Measurements from ENCODE around the gene FAM135A. TPM values are rescaled to one million over a fixed set of nuclear protein-coding genes. Genes with fewer than 3 reads are reported as not detected.

The FAM135A gene
- total and polyA plus RNA-seq, 2 of the 4 experiments (the other 2 are of a cell fraction): 2.2 to 7.9 TPM

DNA sequence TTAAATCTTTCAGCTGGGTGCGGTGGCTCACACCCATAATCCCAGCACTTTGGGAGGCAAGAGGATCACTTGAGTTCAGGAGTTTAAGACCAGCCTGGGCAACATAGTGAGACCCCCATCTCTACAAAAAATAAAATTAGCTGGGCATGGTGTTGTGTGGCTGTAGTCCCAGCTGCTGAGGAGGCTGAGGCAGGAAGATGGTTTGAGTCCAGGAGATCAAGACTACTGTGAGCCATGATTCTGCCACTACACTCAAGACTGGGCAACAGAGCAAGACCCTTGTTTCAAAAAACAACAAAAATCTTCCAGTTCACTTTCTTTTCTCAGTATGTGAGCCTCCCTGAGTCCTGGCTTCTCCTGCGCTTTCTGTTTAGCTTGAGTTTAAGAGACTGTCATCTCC is 161.3 kb downstream of the FAM135A start:
- H3K4me1 ChIP-seq (ENCODE audit: control insufficient read depth, insufficient read depth, low read length): no peaks in the 10 kb centered on the region
- no peak overlapping the region for H3K18ac ChIP-seq (ENCODE audit: low read depth, low read length)
- H3K4ac ChIP-seq (ENCODE audit: low read depth, low read length): no peak overlapping the region
- H2AK5ac ChIP-seq (ENCODE audit: low read depth, low read length): no peak overlapping the region
- no peak overlapping the region for H2BK15ac ChIP-seq (ENCODE audit: low read depth, low read length)
- intact Hi-C loops (cut with micrococcal nuclease): loop anchor here (10.0 kb wide), 1 partner anchor 60 kb away; no protein-coding TSS in a partner anchor
- CTCF ChIA-PET: no interaction called here
- no peaks in the 10 kb centered on the region for H3K9me1 ChIP-seq (ENCODE audit: insufficient read depth, low read length)
- no peak overlapping the region for H2AFZ ChIP-seq (replicated peaks; ENCODE audit: low read length, poor library complexity)
- no peaks in the 10 kb centered on the region for H3K27me3 ChIP-seq (ENCODE audit: control insufficient read depth, insufficient read depth, low read length)
- H3K4me3 ChIP-seq (ENCODE audit: insufficient read depth, low read depth, low read length): no peak overlapping the region
- H4K20me1 ChIP-seq (ENCODE audit: insufficient read depth, low read length): no peaks in the 10 kb centered on the region
- no peak overlapping the region for H2AK9ac ChIP-seq (replicated peaks; ENCODE audit: low read depth, low read length, poor library complexity)
- in situ Hi-C loops (cut with MboI; ENCODE audit: low sequenced_read_pairs): no loop called here
- H3K27ac ChIP-seq (ENCODE audit: insufficient read depth, low read length): no peak overlapping the region
- H3K14ac ChIP-seq (replicated peaks; ENCODE audit: low read depth, low read length): no peak overlapping the region
- H3K79me1 ChIP-seq (ENCODE audit: low read depth in 1 of 2, low read length in 2 of 2): no peaks in the 10 kb centered on the region
- no peak overlapping the region for H2BK20ac ChIP-seq (ENCODE audit: low read depth, low read length)
- no peak overlapping the region for H3K4me2 ChIP-seq (ENCODE audit: low read depth, low read length)
- no peak overlapping the region for H3K9ac ChIP-seq (ENCODE audit: low read depth, low read length)
- no peak overlapping the region for H4K5ac ChIP-seq (ENCODE audit: low read depth, low read length)
- no peaks in the 10 kb centered on the region for H3K9me3 ChIP-seq (ENCODE audit: control insufficient read depth, insufficient read depth, low read length)
- no peak overlapping the region for H2BK120ac ChIP-seq (ENCODE audit: low read depth, low read length)
- no peak for ATAC-seq (ENCODE audit: low read depth)
- no peak overlapping the region for H3K23ac ChIP-seq (ENCODE audit: low read depth, low read length)
- no peaks in the 10 kb centered on the region for H3K36me3 ChIP-seq (ENCODE audit: control insufficient read depth, insufficient read depth, low read length)
- H4K91ac ChIP-seq (ENCODE audit: insufficient read depth, low read depth, low read length): no peak overlapping the region
- POLR2A ChIA-PET (ENCODE audit: unreplicated experiment): no interaction called here
- no CpG with 5 or more reads among the region's 2 CpGs for WGBS, 2 experiments (ENCODE audit: extremely low coverage in 2 of 2, insufficient read length in 1 of 2)
- H3K56ac ChIP-seq (ENCODE audit: extremely low read depth, insufficient read depth, low read length): no peak overlapping the region
- no peak overlapping the region for H4K8ac ChIP-seq (ENCODE audit: low read depth in 2 of 2, low read length in 2 of 2)
- no TSS peak for BruUV-seq (replicated peaks)
- dilution Hi-C loops (cut with HindIII; ENCODE audit: low sequenced_read_pairs, unreplicated experiment): no loop called here
- TF ChIP-seq BHLHE40 (IDR thresholded peaks at IDR 0.05; ENCODE audit: low read depth, low read length): no peak
- TF ChIP-seq, protein P1, sequence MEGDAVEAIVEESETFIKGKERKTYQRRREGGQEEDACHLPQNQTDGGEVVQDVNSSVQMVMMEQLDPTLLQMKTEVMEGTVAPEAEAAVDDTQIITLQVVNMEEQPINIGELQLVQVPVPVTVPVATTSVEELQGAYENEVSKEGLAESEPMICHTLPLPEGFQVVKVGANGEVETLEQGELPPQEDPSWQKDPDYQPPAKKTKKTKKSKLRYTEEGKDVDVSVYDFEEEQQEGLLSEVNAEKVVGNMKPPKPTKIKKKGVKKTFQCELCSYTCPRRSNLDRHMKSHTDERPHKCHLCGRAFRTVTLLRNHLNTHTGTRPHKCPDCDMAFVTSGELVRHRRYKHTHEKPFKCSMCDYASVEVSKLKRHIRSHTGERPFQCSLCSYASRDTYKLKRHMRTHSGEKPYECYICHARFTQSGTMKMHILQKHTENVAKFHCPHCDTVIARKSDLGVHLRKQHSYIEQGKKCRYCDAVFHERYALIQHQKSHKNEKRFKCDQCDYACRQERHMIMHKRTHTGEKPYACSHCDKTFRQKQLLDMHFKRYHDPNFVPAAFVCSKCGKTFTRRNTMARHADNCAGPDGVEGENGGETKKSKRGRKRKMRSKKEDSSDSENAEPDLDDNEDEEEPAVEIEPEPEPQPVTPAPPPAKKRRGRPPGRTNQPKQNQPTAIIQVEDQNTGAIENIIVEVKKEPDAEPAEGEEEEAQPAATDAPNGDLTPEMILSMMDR (conservative IDR thresholded peaks at IDR 0.05; ENCODE audit: low read depth, low read length): no peak
- TF ChIP-seq CEBPB (IDR thresholded peaks at IDR 0.05; ENCODE audit: low read depth, low read length): no peak
- no peak for TF ChIP-seq MAFK (IDR thresholded peaks at IDR 0.05; ENCODE audit: low read depth, low read length)
- TF ChIP-seq SMC3 (IDR thresholded peaks at IDR 0.05; ENCODE audit: low read depth, low read length): no peak
- no peak for TF ChIP-seq NFE2L2 (IDR thresholded peaks at IDR 0.05; ENCODE audit: low read depth, low read length)
- TF ChIP-seq MAZ (IDR thresholded peaks at IDR 0.05; ENCODE audit: borderline replicate concordance, low read depth, low read length): no peak
- TF ChIP-seq RFX5 (IDR thresholded peaks at IDR 0.05; ENCODE audit: low read depth, low read length): no peak
- H2BK5ac ChIP-seq (ENCODE audit: low read depth, low read length, poor library complexity, severe bottlenecking): no peak overlapping the region
- no peak for DNase-seq

All from IMR-90 (cell line).